ENCODE measurements around the gene ZGLP1. TPM values are rescaled to one million over a fixed set of nuclear protein-coding genes. Genes with fewer than 3 reads are reported as not detected.
A peak's percentile ranks its signal among the peaks of the same experiment; 100 is the strongest.

The ZGLP1 gene
- total RNA-seq, 1 donor from 2014 or later = 6.2 TPM

DNA sequence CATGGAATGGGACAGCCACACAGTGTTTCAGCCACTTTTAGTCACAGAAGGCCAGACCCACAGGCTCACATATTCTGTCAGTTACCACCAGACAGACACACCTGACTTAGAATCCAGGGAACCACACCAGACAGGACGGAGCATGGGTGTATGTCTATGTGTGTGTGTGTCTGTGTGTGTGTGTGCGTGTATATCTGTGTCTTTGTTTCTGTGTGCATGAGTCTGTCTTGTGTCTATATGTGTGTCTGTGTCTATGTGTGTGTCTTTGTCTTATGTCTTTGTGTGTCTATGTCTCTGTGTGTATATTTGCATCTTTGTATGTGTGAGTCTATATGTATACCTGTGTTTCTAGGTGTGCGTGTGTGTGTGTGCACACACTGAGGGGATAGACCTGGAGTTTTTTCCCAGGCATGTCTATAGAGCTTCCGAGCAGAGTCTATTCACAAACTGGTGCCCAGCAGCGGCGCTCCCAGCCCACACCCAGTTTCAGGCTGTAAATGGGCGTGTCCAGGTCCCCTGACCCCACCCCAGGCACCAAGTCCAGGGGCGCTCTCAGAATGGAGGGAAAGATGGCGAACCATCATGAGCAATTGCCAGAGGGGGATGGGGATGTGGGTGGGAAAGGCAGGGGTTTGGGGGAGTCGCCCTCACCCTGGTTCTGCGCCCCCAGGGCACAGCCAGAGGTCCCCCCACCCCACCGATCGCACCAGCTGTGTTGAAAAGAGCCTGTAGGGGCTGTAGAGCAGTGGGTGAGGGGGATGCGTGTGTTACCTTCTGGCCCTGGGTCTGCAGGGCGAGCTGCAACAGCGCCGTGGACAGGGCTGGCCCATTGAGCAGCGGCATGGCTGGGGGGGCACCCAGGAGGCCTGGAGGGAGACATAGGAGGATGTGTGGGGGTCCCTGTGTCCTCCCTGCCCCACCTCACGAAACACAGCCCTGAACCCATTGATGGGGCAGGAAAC lies 12.5 kb upstream of the ZGLP1 start:
- TF ChIP-seq, protein P1, sequence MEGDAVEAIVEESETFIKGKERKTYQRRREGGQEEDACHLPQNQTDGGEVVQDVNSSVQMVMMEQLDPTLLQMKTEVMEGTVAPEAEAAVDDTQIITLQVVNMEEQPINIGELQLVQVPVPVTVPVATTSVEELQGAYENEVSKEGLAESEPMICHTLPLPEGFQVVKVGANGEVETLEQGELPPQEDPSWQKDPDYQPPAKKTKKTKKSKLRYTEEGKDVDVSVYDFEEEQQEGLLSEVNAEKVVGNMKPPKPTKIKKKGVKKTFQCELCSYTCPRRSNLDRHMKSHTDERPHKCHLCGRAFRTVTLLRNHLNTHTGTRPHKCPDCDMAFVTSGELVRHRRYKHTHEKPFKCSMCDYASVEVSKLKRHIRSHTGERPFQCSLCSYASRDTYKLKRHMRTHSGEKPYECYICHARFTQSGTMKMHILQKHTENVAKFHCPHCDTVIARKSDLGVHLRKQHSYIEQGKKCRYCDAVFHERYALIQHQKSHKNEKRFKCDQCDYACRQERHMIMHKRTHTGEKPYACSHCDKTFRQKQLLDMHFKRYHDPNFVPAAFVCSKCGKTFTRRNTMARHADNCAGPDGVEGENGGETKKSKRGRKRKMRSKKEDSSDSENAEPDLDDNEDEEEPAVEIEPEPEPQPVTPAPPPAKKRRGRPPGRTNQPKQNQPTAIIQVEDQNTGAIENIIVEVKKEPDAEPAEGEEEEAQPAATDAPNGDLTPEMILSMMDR (IDR thresholded peaks at IDR 0.05) = no peak
- DNase-seq (no peak), ATAC-seq (peak in 1 of 2 donors; percentile 9)
- Histone ChIP-seq H3K9me3 (no peaks in the 10 kb centered on the region), H3K4me1 (no peaks in the 10 kb centered on the region), H3K27me3 (ENCODE audit: low read depth) (no peaks in the 10 kb centered on the region), H3K27ac (no peak overlapping the region), H3K4me3 (no peak overlapping the region), H3K36me3 (peaks cover 100% of the 10 kb centered on the region)
- intact Hi-C loops (cut with DNase I) = no loop called here

DNA sequence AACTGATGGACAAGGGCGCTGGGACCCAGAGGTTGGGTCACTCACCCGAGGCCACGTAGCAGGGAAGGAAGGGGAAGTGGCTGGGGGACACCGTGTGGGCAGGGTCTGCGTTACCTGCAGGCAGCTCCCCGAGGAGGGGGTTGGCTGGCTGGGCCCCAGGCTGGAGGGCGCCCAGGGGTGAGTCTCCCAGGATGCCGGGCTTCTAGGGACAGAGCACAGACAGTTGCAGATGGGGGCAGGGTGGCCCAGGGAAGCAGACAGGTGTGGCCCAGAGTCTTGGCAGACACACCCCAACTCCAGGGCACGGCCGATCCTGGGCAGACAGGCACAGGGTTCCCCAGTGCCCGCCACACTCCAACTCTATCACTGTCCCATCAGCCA lies 11.8 kb upstream of the ZGLP1 start:
- no peaks in the 10 kb centered on the region for H3K27me3 ChIP-seq (ENCODE audit: low read depth)
- H3K27ac ChIP-seq = no peak overlapping the region
- intact Hi-C loops (cut with DNase I) = no loop called here
- H3K4me3 ChIP-seq = no peak overlapping the region
- peaks cover 99% of the 10 kb centered on the region for H3K36me3 ChIP-seq
- DNase-seq = no peak
- H3K9me3 ChIP-seq = no peaks in the 10 kb centered on the region
- no peak for ATAC-seq
- TF ChIP-seq, protein P1 (IDR thresholded peaks at IDR 0.05) = no peak
- H3K4me1 ChIP-seq = no peaks in the 10 kb centered on the region

DNA sequence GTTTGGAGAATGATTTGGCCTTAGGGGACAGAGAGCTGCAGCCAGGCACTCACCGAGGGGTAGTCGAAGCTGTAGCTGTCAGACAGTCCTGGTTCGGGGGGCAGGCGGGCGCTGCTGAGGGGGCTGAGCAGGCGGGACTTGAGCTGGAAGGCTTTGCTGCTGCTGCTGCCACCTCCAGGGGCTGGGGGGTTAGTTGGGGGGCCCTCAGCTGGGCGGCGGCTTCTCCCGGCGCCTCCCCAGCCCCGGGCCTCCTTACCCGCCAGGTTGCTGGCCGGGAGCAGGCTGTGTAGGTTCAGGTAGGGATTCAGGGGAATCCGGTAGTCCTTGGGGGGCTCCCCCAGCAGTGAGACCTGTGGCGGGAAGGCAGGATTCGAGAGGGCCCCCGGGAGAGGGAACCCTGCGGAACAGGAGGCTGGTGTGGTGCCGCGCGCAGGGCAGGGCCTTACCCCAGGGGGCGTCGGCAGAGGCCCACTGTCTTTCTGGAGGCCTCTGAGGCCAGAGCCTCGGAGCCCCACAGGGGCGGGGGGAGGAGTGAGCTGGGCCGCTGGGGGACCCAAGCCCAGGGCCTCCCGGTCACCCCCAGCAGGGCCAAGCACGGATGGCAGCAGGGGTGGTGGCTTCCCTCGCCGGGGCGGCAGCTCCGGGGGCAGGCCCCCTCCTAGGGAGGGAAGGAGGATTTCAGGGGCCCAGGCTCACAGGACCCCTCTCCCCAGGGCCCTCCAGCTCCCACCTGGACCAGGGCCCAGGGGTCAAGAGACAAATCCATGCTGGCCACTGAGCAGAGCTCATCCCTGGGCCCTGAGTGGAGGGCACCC lies 11.2 kb upstream of the ZGLP1 start:
- TF ChIP-seq, protein P1 (IDR thresholded peaks at IDR 0.05) = no peak
- ATAC-seq = no peak
- intact Hi-C loops (cut with DNase I) = no loop called here
- Histone ChIP-seq H3K4me1 (peaks cover 5% of the 10 kb centered on the region), H3K4me3 (no peak overlapping the region), H3K27ac (no peak overlapping the region), H3K36me3 (peaks cover 93% of the 10 kb centered on the region), H3K9me3 (no peaks in the 10 kb centered on the region), H3K27me3 (ENCODE audit: low read depth) (no peaks in the 10 kb centered on the region)
- DNase-seq = no peak

DNA sequence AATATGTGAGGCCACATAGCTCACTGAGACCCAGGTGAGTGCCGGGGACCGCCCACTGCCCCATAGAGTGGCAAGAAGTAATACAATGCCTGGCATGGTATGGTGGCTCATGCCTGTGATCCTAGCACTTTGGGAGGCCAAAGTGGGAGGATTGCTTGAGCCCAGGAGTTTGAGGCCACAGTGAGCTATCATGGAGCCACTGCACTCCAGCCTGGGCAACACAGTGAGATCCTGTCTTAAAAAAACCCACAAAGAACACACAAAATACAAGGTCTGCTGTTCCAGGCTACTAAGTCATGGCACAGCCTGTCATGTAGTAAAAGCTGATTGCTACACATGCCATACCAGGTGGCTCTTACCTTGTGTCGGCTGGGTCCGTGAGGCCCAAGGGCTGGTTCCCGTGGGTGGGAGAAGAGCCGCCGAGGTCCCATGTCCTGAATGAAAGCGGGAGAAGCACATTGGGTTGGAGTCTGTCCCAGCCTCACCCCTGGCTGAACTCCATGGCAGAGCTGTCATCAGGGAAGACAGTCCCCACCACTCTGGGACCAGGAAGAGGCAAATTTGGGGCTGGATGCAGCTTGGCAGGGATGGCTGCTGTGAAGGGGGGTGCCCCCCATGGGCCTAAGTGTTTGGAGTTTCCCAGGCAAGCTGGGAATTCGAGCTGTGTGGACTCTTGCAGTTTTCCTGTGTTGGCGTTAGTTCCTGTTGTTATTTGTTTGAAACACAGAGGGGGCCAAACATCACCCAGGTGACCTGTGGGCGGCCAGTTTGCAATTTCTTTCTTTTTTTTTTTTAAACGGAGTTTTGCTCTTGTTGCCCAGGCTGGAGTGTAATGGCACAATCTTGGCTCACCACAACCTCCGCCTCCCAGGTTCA lies 9.4 kb upstream of the ZGLP1 start:
- DNase-seq = no peak
- no peak for ATAC-seq
- Histone ChIP-seq H3K27ac (no peak overlapping the region), H3K9me3 (no peaks in the 10 kb centered on the region), H3K4me3 (no peak overlapping the region), H3K36me3 (peaks cover 76% of the 10 kb centered on the region), H3K27me3 (ENCODE audit: low read depth) (no peaks in the 10 kb centered on the region), H3K4me1 (peaks cover 16% of the 10 kb centered on the region)
- intact Hi-C loops (cut with DNase I) = no loop called here
- TF ChIP-seq, protein P1 (IDR thresholded peaks at IDR 0.05) = no peak

Measured in lower lobe of right lung (tissue), 2 donors.